Right atrium auricular region (tissue), 2 donors: ENCODE data around the gene GPR171. TPM values are rescaled to one million over a fixed set of nuclear protein-coding genes. Genes with fewer than 3 reads are reported as not detected.

Experiments used
- DNase-seq: peaks from one replicate; pipeline ENCODE4 v3.0.0-alpha.2; 2019; ENCODE audit warnings: low spot score
- H3K27ac ChIP-seq, 2 donors: fragments of 200-600 bp; sonication (generic); 1 replicate in 1 of 2; 2 replicates in 1 of 2; pipeline ENCODE4 v1.5.1; 2016 to 2019
- H3K27me3 ChIP-seq, 2 donors: fragments of 200-600 bp; sonication (generic); one replicate each; pipeline versions ENCODE4 v1.5.1 to v1.6.0; 2017 to 2019
- H3K36me3 ChIP-seq: fragments of 200-600 bp; sonication (generic); one replicate; pipeline ENCODE4 v1.5.1; 2016
- H3K4me1 ChIP-seq, 2 donors: fragments of 200-600 bp; sonication (generic); one replicate each; pipeline versions ENCODE4 v1.5.1 to v1.6.0; 2017 to 2019
- H3K4me3 ChIP-seq, 2 donors: fragments of 200-600 bp; sonication (generic); 1 replicate in 1 of 2; 2 replicates in 1 of 2; pipeline ENCODE4 v1.5.1; 2017 to 2019; ENCODE audit warnings: mild to moderate bottlenecking in 1 of 2, moderate library complexity in 1 of 2
- H3K9me3 ChIP-seq, 2 donors: fragments of 200-600 bp; sonication (generic); one replicate each; pipeline ENCODE4 v1.5.1; 2019
- total RNA-seq, 2 donors: library from RNA; depleted of rRNA; stranded (reverse); fragments of >200 nt; gene quantifications; one replicate each; pipeline ENCODE4 v1.1.0, GENCODE V29; 2016
- TF ChIP-seq, protein P1 (sequence below), 2 donors: fragments of 200-600 bp; sonication (generic); IDR thresholded peaks; one replicate each; pipeline ENCODE4 v1.5.1; 2019; ENCODE audit warnings: antibody characterized with exemption in 2 of 2

The GPR171 gene
- total RNA-seq, 2 donors from 2014 or later: 0.37 to 0.39 TPM

DNA sequence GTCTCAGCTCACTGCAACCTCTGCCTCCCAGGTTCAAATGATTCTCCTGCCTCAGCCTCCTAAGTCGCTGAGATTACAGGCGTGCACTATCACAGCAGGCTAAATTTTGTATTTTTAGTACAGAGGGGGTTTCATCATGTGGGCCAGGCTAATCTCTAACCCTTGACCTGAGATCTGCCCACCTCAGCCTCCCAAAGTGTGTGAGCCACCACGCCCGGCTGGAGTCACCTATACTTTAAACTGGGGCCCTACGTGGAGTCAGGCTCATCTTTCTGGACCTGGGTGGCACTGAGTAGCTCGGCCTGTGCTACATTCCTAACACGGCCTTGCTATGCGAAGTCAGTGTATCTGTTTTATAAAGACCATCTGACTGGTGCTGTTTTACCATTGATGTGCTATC, 5.8 kb downstream of the GPR171 start:
- TF ChIP-seq, protein P1, sequence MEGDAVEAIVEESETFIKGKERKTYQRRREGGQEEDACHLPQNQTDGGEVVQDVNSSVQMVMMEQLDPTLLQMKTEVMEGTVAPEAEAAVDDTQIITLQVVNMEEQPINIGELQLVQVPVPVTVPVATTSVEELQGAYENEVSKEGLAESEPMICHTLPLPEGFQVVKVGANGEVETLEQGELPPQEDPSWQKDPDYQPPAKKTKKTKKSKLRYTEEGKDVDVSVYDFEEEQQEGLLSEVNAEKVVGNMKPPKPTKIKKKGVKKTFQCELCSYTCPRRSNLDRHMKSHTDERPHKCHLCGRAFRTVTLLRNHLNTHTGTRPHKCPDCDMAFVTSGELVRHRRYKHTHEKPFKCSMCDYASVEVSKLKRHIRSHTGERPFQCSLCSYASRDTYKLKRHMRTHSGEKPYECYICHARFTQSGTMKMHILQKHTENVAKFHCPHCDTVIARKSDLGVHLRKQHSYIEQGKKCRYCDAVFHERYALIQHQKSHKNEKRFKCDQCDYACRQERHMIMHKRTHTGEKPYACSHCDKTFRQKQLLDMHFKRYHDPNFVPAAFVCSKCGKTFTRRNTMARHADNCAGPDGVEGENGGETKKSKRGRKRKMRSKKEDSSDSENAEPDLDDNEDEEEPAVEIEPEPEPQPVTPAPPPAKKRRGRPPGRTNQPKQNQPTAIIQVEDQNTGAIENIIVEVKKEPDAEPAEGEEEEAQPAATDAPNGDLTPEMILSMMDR (IDR thresholded peaks at IDR 0.05): no peak
- DNase-seq: no peak
- H3K36me3 ChIP-seq: no peaks in the 10 kb centered on the region
- no peak overlapping the region for H3K4me3 ChIP-seq
- no peaks in the 10 kb centered on the region for H3K9me3 ChIP-seq
- no peaks in the 10 kb centered on the region for H3K27me3 ChIP-seq
- H3K4me1 ChIP-seq: no peaks in the 10 kb centered on the region
- H3K27ac ChIP-seq: no peak overlapping the region

DNA sequence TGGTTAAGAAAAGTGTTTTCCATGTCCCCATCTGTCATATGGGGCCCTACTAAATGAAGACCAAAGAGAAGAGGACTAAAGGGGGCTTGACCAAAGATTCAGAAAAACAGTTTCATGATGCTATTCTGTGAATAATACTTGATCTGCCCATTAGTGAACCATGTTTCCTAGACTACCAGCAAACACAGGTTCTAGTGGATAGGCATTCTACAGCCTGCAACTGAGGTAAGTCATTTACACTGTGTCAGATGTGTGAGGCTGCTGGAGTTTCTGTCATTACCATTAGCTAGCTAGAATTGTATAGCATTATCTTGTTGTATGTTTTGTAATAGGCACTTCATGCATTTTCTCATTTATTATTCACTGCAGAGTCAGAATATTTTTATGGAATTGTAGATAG, 6.6 kb downstream of the GPR171 start:
- TF ChIP-seq, protein P1 (IDR thresholded peaks at IDR 0.05): no peak
- Histone ChIP-seq H3K4me3 (no peak overlapping the region), H3K4me1 (no peaks in the 10 kb centered on the region), H3K9me3 (no peaks in the 10 kb centered on the region), H3K36me3 (no peaks in the 10 kb centered on the region), H3K27ac (no peak overlapping the region), H3K27me3 (no peaks in the 10 kb centered on the region)
- DNase-seq: no peak

DNA sequence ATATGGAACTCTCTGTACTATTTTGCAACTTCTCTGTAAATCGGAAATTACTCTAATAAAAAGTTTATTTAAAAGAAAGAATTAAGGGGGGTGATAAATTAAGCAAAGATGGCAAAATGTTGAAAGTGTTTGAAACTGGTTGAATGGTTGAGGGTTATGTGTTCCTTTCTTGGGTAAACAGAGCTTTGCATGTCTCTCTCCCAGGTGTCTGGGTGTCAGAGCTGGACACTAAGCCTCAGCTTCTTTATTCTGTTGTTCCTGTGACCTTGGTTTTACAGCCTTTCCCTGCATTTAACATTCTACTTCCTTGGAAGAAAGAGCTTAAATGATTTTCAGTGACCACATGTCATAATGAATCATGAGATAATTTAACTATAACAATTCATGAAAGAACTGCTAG, 7.2 kb downstream of the GPR171 start:
- Histone ChIP-seq H3K9me3 (no peaks in the 10 kb centered on the region), H3K27me3 (no peaks in the 10 kb centered on the region), H3K4me3 (no peak overlapping the region), H3K4me1 (no peaks in the 10 kb centered on the region), H3K27ac (no peak overlapping the region), H3K36me3 (no peaks in the 10 kb centered on the region)
- TF ChIP-seq, protein P1 (IDR thresholded peaks at IDR 0.05): no peak
- DNase-seq: no peak

DNA sequence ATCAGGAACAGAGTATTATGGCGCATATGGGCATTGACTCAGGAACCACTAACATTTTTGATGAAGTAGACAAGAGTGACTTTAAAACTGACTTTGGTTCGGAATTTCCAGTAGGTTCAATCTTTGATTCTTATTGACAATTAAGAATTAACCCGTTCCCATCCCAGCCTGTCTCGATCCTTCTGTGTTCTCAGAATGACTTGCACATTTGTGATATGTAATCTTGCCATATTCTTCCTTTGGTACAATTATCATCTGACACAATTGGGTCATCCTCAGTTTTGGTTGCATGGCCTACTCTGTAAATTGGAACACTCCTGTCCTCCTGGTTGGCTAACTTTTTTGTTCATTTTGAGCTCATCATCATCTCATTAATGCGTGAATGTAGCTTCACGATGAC, 10.5 kb downstream of the GPR171 start:
- H3K9me3 ChIP-seq: no peaks in the 10 kb centered on the region
- TF ChIP-seq, protein P1 (IDR thresholded peaks at IDR 0.05): no peak
- no peak for DNase-seq
- no peaks in the 10 kb centered on the region for H3K36me3 ChIP-seq
- no peaks in the 10 kb centered on the region for H3K27me3 ChIP-seq
- no peak overlapping the region for H3K4me3 ChIP-seq
- H3K4me1 ChIP-seq: no peaks in the 10 kb centered on the region
- H3K27ac ChIP-seq: no peak overlapping the region

DNA sequence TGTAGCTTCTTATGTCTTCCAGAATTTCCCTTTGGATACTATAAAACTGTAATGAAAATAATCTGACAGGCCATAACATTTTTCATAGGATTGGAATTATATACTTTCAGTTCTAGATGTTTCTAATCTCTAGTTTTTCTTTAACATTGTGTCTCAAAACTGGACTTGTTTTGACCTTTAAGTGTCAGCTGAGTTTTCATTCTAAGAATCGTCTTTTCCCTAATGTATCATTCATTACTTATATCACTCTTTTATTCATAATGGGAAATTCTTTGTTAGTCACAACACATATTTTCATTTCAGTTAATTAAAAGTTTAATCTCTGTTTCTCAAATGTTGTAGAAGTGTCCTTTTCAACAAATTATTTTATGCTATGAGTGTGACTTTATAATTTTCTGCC, 11.9 kb downstream of the GPR171 start:
- TF ChIP-seq, protein P1 (IDR thresholded peaks at IDR 0.05): no peak
- no peaks in the 10 kb centered on the region for H3K4me1 ChIP-seq
- H3K36me3 ChIP-seq: no peaks in the 10 kb centered on the region
- H3K27ac ChIP-seq: no peak overlapping the region
- H3K4me3 ChIP-seq: no peak overlapping the region
- no peaks in the 10 kb centered on the region for H3K27me3 ChIP-seq
- DNase-seq: no peak
- H3K9me3 ChIP-seq: no peaks in the 10 kb centered on the region

DNA sequence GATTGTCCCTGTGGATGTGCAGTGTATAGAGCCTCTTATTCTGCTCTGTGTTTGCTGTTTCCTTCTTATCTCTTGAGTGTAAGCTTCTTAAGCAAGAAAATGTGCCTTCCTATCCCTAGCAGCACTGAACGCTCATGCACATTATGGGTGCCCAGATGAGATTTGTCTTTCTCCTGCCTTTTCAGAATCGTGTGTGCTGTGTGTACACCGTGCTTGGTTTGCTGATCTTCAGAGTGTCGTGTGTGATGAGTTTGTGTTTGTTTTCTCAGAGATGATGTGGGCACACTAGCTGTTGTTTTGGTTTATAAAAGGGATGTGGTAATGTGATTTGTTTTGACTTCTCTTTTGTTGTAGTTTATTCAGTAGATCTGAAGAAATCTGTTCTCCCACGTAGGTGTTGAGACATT, 19.7 kb downstream of the GPR171 start:
- TF ChIP-seq, protein P1 (IDR thresholded peaks at IDR 0.05): no peak
- Histone ChIP-seq H3K36me3 (no peaks in the 10 kb centered on the region), H3K4me1 (no peaks in the 10 kb centered on the region), H3K4me3 (no peak overlapping the region), H3K27ac (no peak overlapping the region), H3K27me3 (no peaks in the 10 kb centered on the region), H3K9me3 (no peaks in the 10 kb centered on the region)
- no peak for DNase-seq
